ENCODE measurements around the gene UBE4A. TPM values are rescaled to one million over a fixed set of nuclear protein-coding genes. Genes with fewer than 3 reads are reported as not detected.

Gene UBE4A
- total and polyA plus RNA-seq, 9 of the 15 experiments (the other 6 are each of a cell fraction or from before 2014, with no cell fraction given), result 13.5 to 45.2 (median 26.8) TPM

DNA sequence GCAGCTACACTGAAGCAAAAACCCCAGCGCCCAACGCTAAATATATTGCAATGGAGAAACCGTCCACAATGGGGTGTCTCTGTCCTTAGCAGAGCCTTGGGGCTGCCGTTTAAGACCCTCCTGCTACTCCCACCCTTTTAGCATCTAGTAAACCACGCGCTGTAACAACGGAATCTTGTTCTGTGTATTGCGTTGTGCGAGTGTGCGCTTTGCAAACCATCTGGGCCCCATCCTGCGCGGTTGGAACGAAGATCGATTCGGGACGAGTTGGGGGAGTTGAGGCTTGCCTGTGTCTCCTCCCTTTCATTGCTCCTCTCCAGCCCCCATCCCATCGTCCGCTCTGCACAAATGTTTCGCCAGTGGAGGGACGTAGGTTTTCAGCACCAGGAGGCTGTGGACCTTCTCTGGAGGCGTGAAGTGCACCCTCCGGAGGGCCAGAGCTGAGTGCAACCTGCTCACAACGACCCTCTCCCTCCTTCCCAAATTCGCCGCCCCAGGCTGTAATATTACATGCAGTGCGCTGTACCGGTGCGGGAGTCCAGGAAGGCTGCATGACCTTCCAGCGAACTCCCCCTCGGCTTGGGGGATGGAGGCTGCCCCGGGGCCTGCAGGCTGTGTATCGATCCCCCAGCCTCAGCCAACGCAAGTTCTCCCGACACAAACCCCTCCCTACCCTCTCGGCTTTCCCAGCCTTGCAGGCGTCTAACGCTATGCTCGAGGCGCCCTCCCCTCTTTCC lies 75.3 kb downstream of the UBE4A start (continued):
- TF ChIP-seq ZNF780A (CRISPR knock-in tag; IDR thresholded peaks at IDR 0.05), result no peak
- TF ChIP-seq RBM15 (IDR thresholded peaks at IDR 0.05; ENCODE audit: insufficient read depth, low read length), result no peak
- no peak for TF ChIP-seq ZNF561 (CRISPR knock-in tag; conservative IDR thresholded peaks at IDR 0.05)
- TF ChIP-seq, protein P1, sequence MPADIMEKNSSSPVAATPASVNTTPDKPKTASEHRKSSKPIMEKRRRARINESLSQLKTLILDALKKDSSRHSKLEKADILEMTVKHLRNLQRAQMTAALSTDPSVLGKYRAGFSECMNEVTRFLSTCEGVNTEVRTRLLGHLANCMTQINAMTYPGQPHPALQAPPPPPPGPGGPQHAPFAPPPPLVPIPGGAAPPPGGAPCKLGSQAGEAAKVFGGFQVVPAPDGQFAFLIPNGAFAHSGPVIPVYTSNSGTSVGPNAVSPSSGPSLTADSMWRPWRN (IDR thresholded peaks at IDR 0.05; ENCODE audit: low read depth), result no peak
- TF ChIP-seq, protein P2, sequence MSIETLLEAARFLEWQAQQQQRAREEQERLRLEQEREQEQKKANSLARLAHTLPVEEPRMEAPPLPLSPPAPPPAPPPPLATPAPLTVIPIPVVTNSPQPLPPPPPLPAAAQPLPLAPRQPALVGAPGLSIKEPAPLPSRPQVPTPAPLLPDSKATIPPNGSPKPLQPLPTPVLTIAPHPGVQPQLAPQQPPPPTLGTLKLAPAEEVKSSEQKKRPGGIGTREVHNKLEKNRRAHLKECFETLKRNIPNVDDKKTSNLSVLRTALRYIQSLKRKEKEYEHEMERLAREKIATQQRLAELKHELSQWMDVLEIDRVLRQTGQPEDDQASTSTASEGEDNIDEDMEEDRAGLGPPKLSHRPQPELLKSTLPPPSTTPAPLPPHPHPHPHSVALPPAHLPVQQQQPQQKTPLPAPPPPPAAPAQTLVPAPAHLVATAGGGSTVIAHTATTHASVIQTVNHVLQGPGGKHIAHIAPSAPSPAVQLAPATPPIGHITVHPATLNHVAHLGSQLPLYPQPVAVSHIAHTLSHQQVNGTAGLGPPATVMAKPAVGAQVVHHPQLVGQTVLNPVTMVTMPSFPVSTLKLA (conservative IDR thresholded peaks at IDR 0.05), result peak in 1 of 2 experiments; percentile 42; a peak in 2 of 4 replicates

DNA sequence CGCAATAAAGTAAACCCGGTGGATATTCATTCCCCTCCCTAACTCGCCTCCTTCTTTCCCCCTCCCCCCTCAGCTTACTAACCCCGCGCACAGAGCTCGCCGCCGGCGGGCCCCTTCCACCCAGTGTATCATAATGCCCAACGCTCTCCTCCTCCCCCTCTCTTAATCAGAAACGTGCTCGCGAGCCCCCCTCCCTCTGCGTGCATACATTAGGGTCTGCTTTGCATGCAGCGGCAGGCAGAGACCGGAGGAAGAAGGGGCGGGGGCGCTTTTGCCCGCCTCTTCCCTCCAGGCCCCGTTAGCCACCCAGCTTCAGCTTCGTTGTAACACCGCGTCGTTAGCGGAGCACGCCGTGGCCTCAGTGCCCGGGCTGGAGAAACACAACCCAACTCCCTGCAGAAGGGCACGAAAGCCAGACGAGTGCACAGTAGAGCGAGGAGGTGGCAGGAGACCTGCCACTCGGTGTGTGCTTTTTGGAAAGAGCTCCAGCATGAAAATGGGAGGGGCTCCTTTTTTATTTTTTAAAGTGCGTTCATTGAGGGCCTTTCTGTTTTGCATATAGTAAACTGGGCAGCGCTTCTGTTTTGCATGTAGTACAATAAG lies 76.0 kb downstream of the UBE4A start:
- DNase-seq (ENCODE audit: extremely low read depth in 1 of 4, low spot score in 3 of 4), result peak; percentile 64 to 83 (median 68)
- Histone ChIP-seq H3K27ac (ENCODE audit: extremely low read depth, low read depth, low read length) (peak overlapping the region; percentile 79), H4K20me1 (replicated peaks; ENCODE audit: control insufficient read depth, insufficient read depth, low read length) (peaks cover 29% of the 10 kb centered on the region), H3K9ac (ENCODE audit: insufficient read depth in 1 of 2, low read depth in 2 of 2, low read length in 2 of 2) (peak overlapping the region; percentile 61 to 92), H3K27me3 (ENCODE audit: control insufficient read depth in 2 of 2, insufficient read depth in 2 of 2, low read length in 2 of 2) (no peaks in the 10 kb centered on the region), H3K36me3 (ENCODE audit: control insufficient read depth, insufficient read depth, low read length) (peaks cover 16% of the 10 kb centered on the region), H3K4me2 (ENCODE audit: insufficient read depth, low read length) (peak overlapping the region; percentile 96), H3K4me1 (replicated peaks in 1 of 2; ENCODE audit: control insufficient read depth in 2 of 2, insufficient read depth in 2 of 2, low read length in 2 of 2) (peaks cover 27 to 37% of the 10 kb centered on the region in 2 experiments), H3K9me3 (replicated peaks; ENCODE audit: control insufficient read depth, insufficient read depth, low read depth, low read length) (no peaks in the 10 kb centered on the region), H3K9me1 (ENCODE audit: control insufficient read depth, insufficient read depth, low read length) (no peaks in the 10 kb centered on the region), H3K79me2 (ENCODE audit: control insufficient read depth, insufficient read depth, low read length) (peaks cover 43% of the 10 kb centered on the region), H3K4me3 (peak overlapping the region; percentile 91), H2AFZ (ENCODE audit: low read depth, low read length) (peak overlapping the region; percentile 90)
- FAIRE-seq, result peak; percentile 59
- ATAC-seq, result peak; percentile 45
- WGBS (ENCODE audit: insufficient coverage, low coverage, missing lambda C conversion rate), result under 1% methylated on average over 21 of the region's 34 CpGs
- in situ Hi-C loops (cut with MboI), result no loop called here
- ChIA-PET POLR2A (interaction anchor here (0.6 to 2.0 kb wide), 8 partner anchors 14 to 58 kb away, joined by 3 to 6 read pairs (median 3); no protein-coding TSS in a partner anchor), CTCF (ENCODE audit: low intra/inter-chr PET ratio) (interaction anchor here (0.5 kb wide), 1 partner anchor 352 kb away, joined by 3 read pairs; no protein-coding TSS in a partner anchor)
- BruUV-seq (replicated peaks), result TSS peak; percentile 92
- intact Hi-C loops (cut with micrococcal nuclease), result no loop called here
- TF ChIP-seq KDM5B (IDR thresholded peaks at IDR 0.05; ENCODE audit: insufficient replicate concordance, low read depth, low read length), result peak; percentile 25
- TF ChIP-seq GTF2E2 (tag; IDR thresholded peaks at IDR 0.05), result 0 out of 2 replicates have a peak, but pooled peaks have one; percentile 14
- TF ChIP-seq, protein P3, sequence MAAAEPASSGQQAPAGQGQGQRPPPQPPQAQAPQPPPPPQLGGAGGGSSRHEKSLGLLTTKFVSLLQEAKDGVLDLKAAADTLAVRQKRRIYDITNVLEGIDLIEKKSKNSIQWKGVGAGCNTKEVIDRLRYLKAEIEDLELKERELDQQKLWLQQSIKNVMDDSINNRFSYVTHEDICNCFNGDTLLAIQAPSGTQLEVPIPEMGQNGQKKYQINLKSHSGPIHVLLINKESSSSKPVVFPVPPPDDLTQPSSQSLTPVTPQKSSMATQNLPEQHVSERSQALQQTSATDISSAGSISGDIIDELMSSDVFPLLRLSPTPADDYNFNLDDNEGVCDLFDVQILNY (CRISPR knock-in tag; IDR thresholded peaks at IDR 0.05), result no peak
- TF ChIP-seq, protein P4, sequence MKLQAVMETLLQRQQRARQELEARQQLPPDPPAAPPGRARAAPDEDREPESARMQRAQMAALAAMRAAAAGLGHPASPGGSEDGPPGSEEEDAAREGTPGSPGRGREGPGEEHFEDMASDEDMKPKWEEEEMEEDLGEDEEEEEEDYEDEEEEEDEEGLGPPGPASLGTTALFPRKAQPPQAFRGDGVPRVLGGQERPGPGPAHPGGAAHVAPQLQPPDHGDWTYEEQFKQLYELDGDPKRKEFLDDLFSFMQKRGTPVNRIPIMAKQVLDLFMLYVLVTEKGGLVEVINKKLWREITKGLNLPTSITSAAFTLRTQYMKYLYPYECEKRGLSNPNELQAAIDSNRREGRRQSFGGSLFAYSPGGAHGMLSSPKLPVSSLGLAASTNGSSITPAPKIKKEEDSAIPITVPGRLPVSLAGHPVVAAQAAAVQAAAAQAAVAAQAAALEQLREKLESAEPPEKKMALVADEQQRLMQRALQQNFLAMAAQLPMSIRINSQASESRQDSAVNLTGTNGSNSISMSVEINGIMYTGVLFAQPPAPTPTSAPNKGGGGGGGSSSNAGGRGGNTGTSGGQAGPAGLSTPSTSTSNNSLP (IDR thresholded peaks at IDR 0.05; ENCODE audit: borderline replicate concordance, low read depth, low read length), result no peak
- no peak; the same call in 1 of the 2 replicates for TF ChIP-seq CXXC5 (CRISPR knock-in tag; IDR thresholded peaks at IDR 0.05)
- peak; percentile 66; the same call in 1 of the 2 replicates for TF ChIP-seq POLR2G (IDR thresholded peaks at IDR 0.05; ENCODE audit: low read depth, low read length)
- TF ChIP-seq POLR2A (conservative IDR thresholded peaks at IDR 0.05), result peak; percentile 73
- TF ChIP-seq ZBTB7A (IDR thresholded peaks at IDR 0.05; ENCODE audit: borderline replicate concordance, control insufficient read depth, low read depth, low read length), result peak; percentile 64; the same call in 1 of the 2 replicates
- TF ChIP-seq KLF1 (tag; IDR thresholded peaks at IDR 0.05), result no peak

All from K562 (cell line).